Endothelial cell of umbilical vein (primary cell): ENCODE measurements around the gene SS18L1. TPM values are rescaled to one million over a fixed set of nuclear protein-coding genes. Genes with fewer than 3 reads are reported as not detected.

Experiments used
- BruUV-seq: library from RNA; stranded (reverse); fragments of 400-500 nt; replicated peaks from 2 replicates; lab custom pipeline; 2021; lab: Mats Ljungman, UMichigan
- CTCF ChIA-PET: fragments of 300-600, 350-600 bp; sonication (Branson Sonifier 250); formaldehyde crosslinking; loops from one replicate; lab custom pipeline; 2021; ENCODE audit warnings: antibody characterized with exemption, inconsistent platforms; lab: Charles Lee
- POLR2A ChIA-PET: fragments of 300-600, 350-600 bp; sonication (Branson Sonifier 250); formaldehyde crosslinking; loops from one replicate; lab custom pipeline; 2021; ENCODE audit warnings: antibody characterized with exemption, inconsistent platforms; lab: Charles Lee
- DNase-seq: peaks from one replicate; pipeline ENCODE4 v3.0.0-alpha.2; 2011; ENCODE audit warnings: low read depth, low spot score
- FAIRE-seq: peaks from 2 replicates; lab custom pipeline; 2011; peaks lifted over from hg19 to GRCh38; lab: Jason Lieb, UNC
- H2AFZ ChIP-seq: 2 replicates; pipeline ENCODE4 v1.6.0; 2012; ENCODE audit warnings: low read depth, low read length, control low read depth, inconsistent platforms
- H3K27ac ChIP-seq: 2 replicates; pipeline ENCODE4 v1.5.1; 2011; ENCODE audit warnings: low read depth, mild to moderate bottlenecking, control low read depth, low read length, moderate library complexity; ENCODE audit not compliant: insufficient read depth
- H3K27me3 ChIP-seq, 2 experiments: 2 replicates each; pipeline versions ENCODE4 v1.6.0 to v1.6.1; 2011; ENCODE audit warnings: low read length in 2 of 2, mixed read lengths in 1 of 2; ENCODE audit not compliant: control insufficient read depth in 2 of 2, insufficient read depth in 2 of 2
- H3K36me3 ChIP-seq, 2 experiments: 2 replicates in 1 of 2; 3 replicates in 1 of 2; pipeline ENCODE4 v1.5.1; 2011; ENCODE audit warnings: low read length in 2 of 2, mild to moderate bottlenecking in 1 of 2, moderate library complexity in 1 of 2; ENCODE audit not compliant: control insufficient read depth in 2 of 2, insufficient read depth in 2 of 2; ENCODE audit errors: extremely low read depth in 1 of 2
- H3K4me1 ChIP-seq: 3 replicates; pipeline ENCODE4 v1.5.1; 2011; ENCODE audit warnings: mild to moderate bottlenecking, low read length; ENCODE audit not compliant: control insufficient read depth, insufficient read depth; ENCODE audit errors: extremely low read depth
- H3K4me2 ChIP-seq: 2 replicates; pipeline ENCODE4 v1.6.1; 2011; ENCODE audit warnings: low read length, control low read depth, mixed read lengths; ENCODE audit not compliant: insufficient read depth
- H3K4me3 ChIP-seq, 3 experiments: fragments of 200-600 bp in 1 of 3; sonication (generic), shearing (Covaris generic) in 1 of 3; replicated peaks in 1 of 3; 2 replicates each; pipeline ENCODE4 v1.5.1; 2011 to 2016; ENCODE audit warnings: control low read depth in 3 of 3, low read length in 3 of 3, mild to moderate bottlenecking in 2 of 3, inconsistent platforms in 1 of 3, low read depth in 1 of 3, moderate library complexity in 1 of 3; ENCODE audit not compliant: insufficient read depth in 1 of 3
- H3K79me2 ChIP-seq: 2 replicates; pipeline ENCODE4 v1.6.0; 2012; ENCODE audit warnings: low read length, inconsistent platforms; ENCODE audit not compliant: control insufficient read depth, insufficient read depth
- H3K9ac ChIP-seq: replicated peaks from 2 replicates; pipeline ENCODE3; 2011; ENCODE audit warnings: low read length, control low read depth; ENCODE audit not compliant: insufficient read depth; ENCODE audit errors: extremely low read depth
- H3K9me1 ChIP-seq: replicated peaks from 3 replicates; pipeline ENCODE4 v1.6.0; 2011; ENCODE audit warnings: mild to moderate bottlenecking, low read length; ENCODE audit not compliant: control insufficient read depth, insufficient read depth; ENCODE audit errors: extremely low read depth
- H3K9me3 ChIP-seq: replicated peaks from 2 replicates; pipeline ENCODE4 v1.5.1; 2012; ENCODE audit warnings: low read length, inconsistent platforms; ENCODE audit not compliant: control insufficient read depth, insufficient read depth
- H4K20me1 ChIP-seq: replicated peaks from 2 replicates; pipeline ENCODE3; 2011; ENCODE audit warnings: mild to moderate bottlenecking, low read length; ENCODE audit not compliant: control insufficient read depth, insufficient read depth; ENCODE audit errors: extremely low read depth
- GATA2 ChIP-seq: IDR thresholded peaks from 2 replicates; pipeline ENCODE4 v1.7.0; 2011; ENCODE audit warnings: low read depth, mild to moderate bottlenecking, moderate library complexity, mixed read lengths, low read length; ENCODE audit not compliant: insufficient read length, insufficient read depth
- JUN ChIP-seq: IDR thresholded peaks from 2 replicates; pipeline ENCODE4 v1.6.1; 2011; ENCODE audit warnings: borderline replicate concordance, low read depth; ENCODE audit not compliant: insufficient read length, insufficient read depth
- MYC ChIP-seq: IDR thresholded peaks from one replicate; pipeline ENCODE4 v1.6.1; 2011; ENCODE audit warnings: mild to moderate bottlenecking, low read depth, low read length
- POLR2AphosphoS5 ChIP-seq: IDR thresholded peaks from 2 replicates; pipeline ENCODE4 v1.6.1; 2012; ENCODE audit warnings: low read depth, mild to moderate bottlenecking, control low read depth, low read length, moderate library complexity; ENCODE audit not compliant: insufficient read depth
- dilution Hi-C: fragments of 300-500 bp; cut with MboI; formaldehyde crosslinking; loops from one replicate; pipeline ENCODE4 v1.15.0; 2019; ENCODE audit warnings: low sequenced_read_pairs; ENCODE audit not compliant: extremely low pct_ligation_motif_present
- intact Hi-C: fragments of 100-400 bp; cut with micrococcal nuclease; formaldehyde crosslinking; loops from one replicate; pipeline ENCODE4 v1.10.0; 2022
- polyA plus RNA-seq, 4 experiments: library from polyadenylated mRNA; depleted of rRNA in 3 of 4; stranded (reverse) in 3 of 4; unstranded in 1 of 4; fragments of >200 nt; gene quantifications; 2 replicates each; pipeline versions ENCODE4 v1.2.1 to v1.2.3, GENCODE V29; 2011 to 2012; ENCODE audit warnings: missing spikeins in 1 of 4
- total RNA-seq: library from RNA; stranded (reverse); gene quantifications from 2 replicates; pipeline ENCODE4 v1.2.3, GENCODE V29; 2021
- TF ChIP-seq, protein P1 (sequence below): IDR thresholded peaks from 2 replicates; pipeline ENCODE4 v1.6.1; 2011; ENCODE audit not compliant: insufficient read depth, insufficient read length

The SS18L1 gene
- total and polyA plus RNA-seq, 2 donors (not counting 3 experiments of a cell fraction or from before 2014, with no cell fraction given), result 15.4 to 21.7 TPM

DNA sequence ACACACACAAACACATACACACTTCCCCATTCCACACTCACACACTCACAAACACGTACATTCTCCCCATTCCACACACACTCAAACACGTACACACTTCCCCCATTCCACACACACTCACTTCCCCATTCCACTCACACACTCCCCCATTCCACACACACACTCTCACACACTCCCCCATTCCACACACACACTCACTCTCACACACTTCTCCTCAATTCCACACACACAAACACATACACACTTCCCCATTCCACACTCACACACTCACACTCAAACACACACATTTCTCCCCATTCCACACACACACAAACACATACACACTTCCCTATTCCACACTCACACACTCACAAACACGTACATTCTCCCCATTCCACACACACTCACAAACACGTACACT, 86.1 kb downstream of the SS18L1 start:
- Histone ChIP-seq H3K36me3 (no peaks in the 10 kb centered on the region), H4K20me1 (no peaks in the 10 kb centered on the region), H3K4me3 (no peak overlapping the region), H3K79me2 (no peaks in the 10 kb centered on the region), H3K9me1 (no peaks in the 10 kb centered on the region), H2AFZ (no peak overlapping the region), H3K27ac (no peak overlapping the region), H3K4me1 (no peaks in the 10 kb centered on the region), H3K9me3 (no peaks in the 10 kb centered on the region), H3K9ac (no peak overlapping the region), H3K27me3 (no peaks in the 10 kb centered on the region), H3K4me2 (no peak overlapping the region)
- ChIA-PET CTCF (no interaction called here), POLR2A (no interaction called here)
- BruUV-seq, result no TSS peak
- TF ChIP-seq GATA2 (no peak), POLR2AphosphoS5 (no peak), JUN (no peak), MYC (no peak)
- FAIRE-seq, result no peak
- intact Hi-C loops (no loop called here), dilution Hi-C loops (no loop called here)
- no peak for DNase-seq

DNA sequence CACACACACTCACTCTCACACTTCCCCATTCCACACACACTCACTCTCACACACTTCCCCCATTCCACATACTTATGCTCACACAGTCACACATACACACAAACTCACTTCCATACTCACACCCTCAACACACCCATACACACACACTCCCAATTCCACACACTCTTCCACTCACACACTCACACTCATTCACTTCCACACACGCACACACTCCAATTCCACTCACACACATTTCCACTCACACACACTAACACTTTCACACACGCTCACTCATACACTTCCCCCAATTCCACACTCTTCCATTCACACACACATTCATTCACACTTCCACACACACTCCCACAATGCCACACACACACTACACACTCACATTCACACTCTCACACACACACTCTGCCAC, 86.7 kb downstream of the SS18L1 start:
- no peak overlapping the region for H3K27ac ChIP-seq
- POLR2A ChIA-PET, result interaction anchor here (0.6 kb wide), 1 partner anchor 27 kb away, joined by 3 read pairs; no protein-coding TSS in a partner anchor
- H3K36me3 ChIP-seq, result no peaks in the 10 kb centered on the region
- FAIRE-seq (no peak), DNase-seq (no peak)
- TF ChIP-seq MYC (no peak), JUN (no peak), POLR2AphosphoS5 (no peak)
- TF ChIP-seq, protein P1, sequence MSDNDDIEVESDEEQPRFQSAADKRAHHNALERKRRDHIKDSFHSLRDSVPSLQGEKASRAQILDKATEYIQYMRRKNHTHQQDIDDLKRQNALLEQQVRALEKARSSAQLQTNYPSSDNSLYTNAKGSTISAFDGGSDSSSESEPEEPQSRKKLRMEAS, result no peak
- CTCF ChIA-PET, result no interaction called here
- no peak overlapping the region for H3K4me2 ChIP-seq
- no peak overlapping the region for H3K4me3 ChIP-seq
- BruUV-seq, result no TSS peak
- H3K9me3 ChIP-seq, result no peaks in the 10 kb centered on the region
- no peaks in the 10 kb centered on the region for H3K27me3 ChIP-seq
- no peaks in the 10 kb centered on the region for H3K79me2 ChIP-seq
- H3K9me1 ChIP-seq, result no peaks in the 10 kb centered on the region
- no peak overlapping the region for H3K9ac ChIP-seq
- no peaks in the 10 kb centered on the region for H4K20me1 ChIP-seq
- no peak overlapping the region for H2AFZ ChIP-seq
- intact Hi-C loops, result no loop called here
- dilution Hi-C loops, result no loop called here
- no peaks in the 10 kb centered on the region for H3K4me1 ChIP-seq
